Fibroblast of lung (primary cell): Measurements from ENCODE around the gene MECR.

Experiments
- EZH2 ChIP-seq: IDR thresholded peaks from 2 replicates; pipeline ENCODE4 v1.5.1; 2012; ENCODE audit warnings: low read length, control low read depth, mild to moderate bottlenecking; ENCODE audit errors: missing control alignments
- TF ChIP-seq, protein P1 (sequence below), 2 donors: IDR thresholded peaks in 1 of 2; conservative IDR thresholded peaks in 1 of 2; 1 replicate in 1 of 2; 2 replicates in 1 of 2; pipeline ENCODE4 v1.5.1; 2011 to 2012; ENCODE audit warnings: low read length in 2 of 2, control low read depth in 1 of 2, inconsistent platforms in 1 of 2, low read depth in 1 of 2, mild to moderate bottlenecking in 1 of 2

GRCh38 chr1:29248409-29248808 is 17.7 kb upstream of the MECR start:
- TF ChIP-seq, protein P1, sequence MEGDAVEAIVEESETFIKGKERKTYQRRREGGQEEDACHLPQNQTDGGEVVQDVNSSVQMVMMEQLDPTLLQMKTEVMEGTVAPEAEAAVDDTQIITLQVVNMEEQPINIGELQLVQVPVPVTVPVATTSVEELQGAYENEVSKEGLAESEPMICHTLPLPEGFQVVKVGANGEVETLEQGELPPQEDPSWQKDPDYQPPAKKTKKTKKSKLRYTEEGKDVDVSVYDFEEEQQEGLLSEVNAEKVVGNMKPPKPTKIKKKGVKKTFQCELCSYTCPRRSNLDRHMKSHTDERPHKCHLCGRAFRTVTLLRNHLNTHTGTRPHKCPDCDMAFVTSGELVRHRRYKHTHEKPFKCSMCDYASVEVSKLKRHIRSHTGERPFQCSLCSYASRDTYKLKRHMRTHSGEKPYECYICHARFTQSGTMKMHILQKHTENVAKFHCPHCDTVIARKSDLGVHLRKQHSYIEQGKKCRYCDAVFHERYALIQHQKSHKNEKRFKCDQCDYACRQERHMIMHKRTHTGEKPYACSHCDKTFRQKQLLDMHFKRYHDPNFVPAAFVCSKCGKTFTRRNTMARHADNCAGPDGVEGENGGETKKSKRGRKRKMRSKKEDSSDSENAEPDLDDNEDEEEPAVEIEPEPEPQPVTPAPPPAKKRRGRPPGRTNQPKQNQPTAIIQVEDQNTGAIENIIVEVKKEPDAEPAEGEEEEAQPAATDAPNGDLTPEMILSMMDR (conservative IDR thresholded peaks at IDR 0.05 in 1 of 2, IDR thresholded peaks at IDR 0.05 in 1 of 2; ENCODE audit: low read depth in 1 of 2, low read length in 2 of 2) = no peak
- no peak for TF ChIP-seq EZH2
